ENCODE data around the gene ACHE. TPM values are rescaled to one million over a fixed set of nuclear protein-coding genes. Genes with fewer than 3 reads are reported as not detected.
A peak's percentile ranks its signal among the peaks of the same experiment; 100 is the strongest.

ACHE gene
- total and polyA plus RNA-seq, 2 of the 13 experiments (the other 11 are each of a cell fraction or from before 2014, with no cell fraction given) = 0.18 to 0.40 TPM

GRCh38 chr7:100874577-100875355 lies 20.9 kb downstream of the ACHE start, which contains the start of gene SRRT (continued):
- no peak for TF ChIP-seq FOXK2 (IDR thresholded peaks at IDR 0.05)
- TF ChIP-seq FOXM1 (CRISPR knock-in tag; IDR thresholded peaks at IDR 0.05) = no peak
- no peak for TF ChIP-seq AHR (CRISPR knock-in tag; IDR thresholded peaks at IDR 0.05)
- peak; percentile 94 for TF ChIP-seq HOXA3 (CRISPR knock-in tag; IDR thresholded peaks at IDR 0.05)
- TF ChIP-seq POLR2AphosphoS2 (IDR thresholded peaks at IDR 0.05; ENCODE audit: low read depth, low read length) = no peak
- no peak for TF ChIP-seq ZFP62 (CRISPR knock-in tag; IDR thresholded peaks at IDR 0.05)
- TF ChIP-seq ARNT (IDR thresholded peaks at IDR 0.05) = no peak
- peak; percentile 93; the same call in 1 of the 2 replicates for TF ChIP-seq ZXDC (CRISPR knock-in tag; IDR thresholded peaks at IDR 0.05)
- peak; percentile 65; the same call in 1 of the 2 replicates for TF ChIP-seq ZNF234 (CRISPR knock-in tag; conservative IDR thresholded peaks at IDR 0.05)
- TF ChIP-seq MXD3 (CRISPR knock-in tag; IDR thresholded peaks at IDR 0.05) = no peak
- TF ChIP-seq GRHL1 (CRISPR knock-in tag; conservative IDR thresholded peaks at IDR 0.05) = no peak
- TF ChIP-seq PHB2 (IDR thresholded peaks at IDR 0.05; ENCODE audit: partially characterized antibody) = no peak
- TF ChIP-seq MBNL3 (CRISPR knock-in tag; conservative IDR thresholded peaks at IDR 0.05) = no peak
- TF ChIP-seq TRIM22 (IDR thresholded peaks at IDR 0.05) = no peak

Measured in HepG2 (cell line).